IPS-NIHi7 (cell line): Measurements from ENCODE around the gene RNF222.
"Not testable (repeated sequence)": the region's sequence is repeated elsewhere in the genome, so short reads cannot be mapped to it uniquely, and the experiment has no call there.

ENCODE experiments used
- DNase-seq: peaks from one replicate; pipeline ENCODE4 v3.0.0; 2012; ENCODE audit warnings: mixed read lengths; ENCODE audit errors: extremely low spot score

The RNF222 gene

DNA sequence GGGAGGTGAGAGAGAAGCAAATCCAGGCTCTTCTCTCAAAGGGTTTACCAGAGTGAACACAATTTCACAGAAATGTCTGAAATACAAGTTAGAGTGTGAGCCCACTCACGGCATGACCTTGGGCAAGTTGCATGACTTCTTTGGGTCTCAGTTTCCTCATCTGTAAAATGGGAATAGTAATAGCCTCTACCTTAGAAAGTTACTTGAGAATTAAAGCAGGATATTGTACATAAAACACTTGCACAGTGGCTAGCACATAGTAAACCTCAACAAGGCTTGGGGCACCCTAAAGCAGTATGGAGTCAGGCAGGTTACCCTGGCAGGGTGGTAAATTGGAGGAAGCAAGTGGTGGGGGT is 13.2 kb upstream of the RNF222 start:
- DNase-seq, result no peak

DNA sequence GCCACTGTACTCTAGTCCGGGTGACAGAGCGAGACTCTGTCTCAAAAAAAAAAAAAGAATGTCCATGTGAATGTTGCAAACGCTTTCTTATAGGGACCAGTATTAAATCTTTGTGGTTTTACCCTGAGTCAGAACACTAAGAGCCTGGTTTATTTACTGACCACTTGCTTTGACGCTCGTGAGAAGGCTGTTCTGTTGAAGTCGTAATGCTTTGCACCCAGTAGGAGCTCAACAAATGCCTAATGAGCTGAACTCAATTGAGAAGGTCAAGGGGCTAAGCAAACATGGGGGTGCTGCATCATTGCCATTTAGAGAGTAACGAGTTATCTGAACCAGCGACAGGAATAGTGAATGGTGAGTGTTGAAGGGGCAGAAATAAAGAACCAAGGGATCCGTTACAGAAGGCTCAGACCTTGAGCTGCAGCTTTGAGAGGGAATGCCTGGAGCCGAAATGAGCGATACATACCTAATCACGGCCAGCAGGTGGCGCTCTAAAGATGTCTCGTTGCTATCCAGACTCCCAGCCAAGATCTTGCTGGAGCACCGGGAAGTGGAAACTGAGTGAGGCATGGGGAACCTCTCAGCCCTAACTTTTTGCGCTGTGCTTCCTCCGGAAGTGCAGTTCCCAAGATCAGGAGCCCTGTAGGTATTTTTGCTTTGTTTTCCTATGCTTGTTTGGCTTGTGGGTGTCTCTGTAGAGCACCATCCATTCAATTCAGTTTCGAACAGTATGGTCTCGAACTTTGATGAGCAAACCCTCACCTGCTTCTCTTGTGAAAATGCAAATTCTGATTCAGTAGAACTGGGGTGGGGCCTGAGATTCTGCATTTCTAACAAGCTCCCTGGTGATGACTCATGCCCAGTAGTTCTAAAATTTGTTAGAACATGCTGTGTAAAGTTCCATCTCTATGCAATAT is 12.6 kb upstream of the RNF222 start:
- DNase-seq, result peak; percentile 87

DNA sequence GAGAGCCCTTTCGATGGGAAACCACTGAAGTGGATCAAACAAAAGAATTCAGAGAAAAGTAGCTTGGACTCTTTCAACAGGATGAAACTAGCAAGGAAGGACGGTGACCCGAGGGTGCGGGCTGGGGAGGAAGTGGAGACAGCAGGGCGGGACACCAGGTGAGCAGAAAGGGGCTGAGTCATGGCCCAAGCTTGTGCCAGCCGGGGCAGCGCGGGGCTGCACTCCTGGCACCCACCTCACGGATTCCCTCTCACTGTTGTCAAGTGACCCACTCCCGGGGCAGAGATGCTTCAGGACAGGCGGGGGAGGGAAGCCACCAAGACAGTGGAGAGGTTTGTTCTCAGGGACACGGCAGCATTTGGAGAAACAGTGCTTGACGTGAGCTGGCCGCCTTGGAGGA is 10.7 kb upstream of the RNF222 start:
- DNase-seq, result peak; percentile 28

DNA sequence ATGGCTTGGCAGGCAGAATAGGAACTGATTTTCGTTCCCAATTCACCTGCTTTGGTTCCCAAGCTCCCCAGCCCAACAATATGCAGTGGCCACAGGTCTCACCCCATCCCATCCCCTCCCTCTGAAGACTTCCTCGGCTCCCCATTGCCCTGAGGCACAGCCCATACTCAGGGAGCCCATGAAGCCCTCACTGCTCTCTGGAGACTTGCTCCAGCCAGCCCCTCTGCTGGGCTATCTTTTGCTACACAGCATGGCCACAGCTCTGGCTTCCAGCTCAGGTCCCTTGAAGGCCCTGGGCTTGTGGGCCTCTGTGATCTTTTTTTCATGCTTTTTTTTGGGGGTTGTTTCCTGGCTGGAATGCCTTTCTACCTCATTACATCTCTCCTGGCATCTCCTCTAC is 8.5 kb upstream of the RNF222 start:
- DNase-seq, result no peak

DNA sequence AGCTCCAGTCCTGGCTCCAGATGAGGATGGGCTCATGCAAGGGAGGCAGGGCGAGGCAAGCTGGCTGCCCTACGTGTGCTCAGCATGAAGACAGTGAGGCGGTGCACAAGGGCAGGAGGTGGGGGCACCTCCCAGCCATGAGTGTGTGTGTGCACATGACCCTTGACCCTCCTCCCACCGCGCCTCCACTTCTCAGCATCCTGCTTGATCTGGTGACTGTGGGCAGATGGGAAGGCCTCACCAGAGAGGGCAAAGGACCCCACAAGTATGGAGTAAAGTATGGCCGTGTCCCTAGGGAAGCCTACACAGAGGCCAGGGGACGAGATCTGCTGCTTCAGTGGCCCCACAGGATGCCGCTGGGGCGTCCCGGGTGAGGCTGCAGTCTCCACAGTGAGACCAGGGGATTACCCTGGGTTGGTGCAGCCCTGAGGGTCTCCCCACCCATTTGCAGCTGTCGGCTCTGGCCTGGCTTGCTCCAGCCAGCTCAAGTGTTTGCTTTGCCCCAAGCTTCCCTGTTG is 7.9 kb upstream of the RNF222 start:
- DNase-seq, result no peak

DNA sequence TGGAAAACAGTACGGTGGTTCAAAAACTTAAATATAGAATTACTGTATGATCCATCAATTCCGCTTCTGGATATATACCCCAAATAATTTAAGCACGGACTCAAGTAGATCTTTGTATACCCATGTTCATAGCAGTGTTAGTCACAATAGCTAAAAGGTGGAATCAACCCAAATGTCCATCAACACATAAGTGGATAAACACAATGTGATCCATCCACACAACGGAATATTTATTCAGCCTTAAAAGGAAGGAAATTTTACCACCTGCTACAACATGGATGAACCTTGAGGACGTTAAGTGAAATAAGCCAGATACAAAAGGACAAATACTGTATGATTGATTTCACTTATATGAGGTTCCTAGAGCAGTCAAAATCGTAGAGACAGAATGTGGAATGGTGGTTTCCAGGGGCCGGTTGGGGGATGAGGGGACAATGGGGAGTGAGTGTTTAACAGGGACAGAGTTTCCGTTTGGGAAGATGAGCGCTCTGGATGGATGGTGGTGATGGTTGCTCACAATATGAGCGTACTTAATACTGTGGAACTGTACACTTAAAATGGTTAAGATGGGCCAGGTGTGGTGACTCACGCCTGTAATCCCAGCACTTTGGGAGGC is 5.4 kb upstream of the RNF222 start:
- no peak for DNase-seq

DNA sequence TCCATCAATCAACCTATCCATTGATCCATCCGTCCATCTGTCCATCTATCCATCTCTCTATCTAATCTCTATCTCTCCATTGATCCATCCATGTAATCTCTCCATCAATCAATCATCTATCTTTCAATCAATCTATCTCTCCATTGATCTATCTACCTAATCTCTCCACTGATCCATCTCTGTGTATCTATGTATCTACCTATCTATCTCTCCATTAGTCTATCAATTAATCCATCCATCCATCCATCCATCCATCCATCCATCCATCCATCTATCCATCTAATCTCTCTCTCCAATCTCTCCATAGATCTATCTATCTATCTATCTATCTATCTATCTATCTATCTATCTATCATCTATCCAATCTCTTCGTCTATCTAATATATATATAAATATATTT is 3.5 kb upstream of the RNF222 start:
- no peak for DNase-seq

DNA sequence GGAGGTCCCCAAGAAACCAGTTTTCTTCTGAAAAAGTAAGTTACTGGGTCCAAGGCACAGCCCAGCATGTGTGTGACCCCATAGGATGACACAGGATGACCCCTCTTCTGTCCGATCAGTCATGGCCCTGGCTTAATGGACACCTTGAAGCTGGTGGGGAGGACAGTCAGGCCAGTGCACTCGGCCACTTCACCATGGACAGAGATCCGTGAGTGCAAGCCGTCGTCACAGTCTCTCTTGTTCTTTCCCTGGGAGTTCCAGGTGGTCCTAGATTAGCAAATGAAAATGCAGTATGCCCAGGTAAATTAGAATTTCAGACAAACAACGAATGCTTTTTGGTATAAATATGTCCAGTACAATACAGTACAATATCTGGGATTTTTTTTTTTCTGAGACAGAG is 1.4 kb upstream of the RNF222 start:
- no peak for DNase-seq

DNA sequence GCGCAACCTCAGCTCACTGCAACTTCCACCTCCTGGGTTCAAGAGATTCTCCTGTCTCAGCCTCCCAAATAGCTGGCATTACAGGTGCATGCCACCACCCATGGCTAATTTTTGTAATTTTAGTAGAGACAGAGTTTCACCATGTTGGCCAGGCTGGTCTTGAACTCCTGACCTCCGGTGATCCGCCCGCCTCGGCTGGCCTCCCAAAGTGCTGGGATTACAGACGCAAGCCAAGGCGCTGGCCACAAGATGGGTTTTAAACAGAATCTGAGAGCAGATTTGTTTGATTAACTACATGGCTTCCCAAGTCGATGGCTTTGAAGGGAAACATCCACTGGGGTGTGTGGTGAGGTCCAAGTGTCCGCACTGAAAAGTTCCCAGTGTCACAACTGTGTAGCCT is 3.1 kb downstream of the RNF222 start:
- DNase-seq, result not testable (repeated sequence)

DNA sequence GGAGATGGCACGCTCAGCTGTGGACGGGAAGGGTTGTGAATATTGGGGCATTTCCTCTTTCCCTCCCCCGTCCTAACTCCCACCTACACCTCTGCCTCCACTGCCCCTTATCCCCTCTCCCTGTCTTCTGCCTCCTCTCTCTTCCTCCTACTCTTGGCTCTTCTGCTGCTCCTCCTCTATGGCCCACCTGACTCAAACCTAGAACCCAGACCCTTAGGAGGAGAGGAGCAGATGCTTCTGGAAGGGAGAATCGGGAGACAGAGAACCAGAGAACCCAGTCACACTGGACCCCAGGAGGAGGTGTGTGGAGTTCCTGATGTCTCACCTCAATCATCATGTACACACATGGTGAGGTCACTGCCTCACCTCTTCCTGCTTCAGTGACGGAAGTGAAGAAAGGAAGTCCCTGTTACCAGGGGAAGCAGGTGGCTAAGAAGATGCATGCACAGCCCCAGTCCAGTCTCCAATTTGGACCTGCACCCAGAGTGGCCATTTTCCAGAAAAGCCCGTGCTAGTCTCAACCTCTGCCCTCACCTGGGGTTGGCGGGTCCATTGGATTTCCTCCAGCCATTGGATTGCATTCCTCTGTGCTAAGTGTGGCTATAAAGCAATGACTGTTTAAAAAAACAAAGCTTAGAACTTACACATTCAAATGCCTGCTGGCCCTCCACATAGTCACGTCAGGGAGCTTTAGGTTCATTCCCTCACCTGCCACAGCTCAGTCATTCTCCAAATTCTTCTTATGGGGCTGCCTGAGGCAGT is 4.0 kb downstream of the RNF222 start:
- no peak for DNase-seq

DNA sequence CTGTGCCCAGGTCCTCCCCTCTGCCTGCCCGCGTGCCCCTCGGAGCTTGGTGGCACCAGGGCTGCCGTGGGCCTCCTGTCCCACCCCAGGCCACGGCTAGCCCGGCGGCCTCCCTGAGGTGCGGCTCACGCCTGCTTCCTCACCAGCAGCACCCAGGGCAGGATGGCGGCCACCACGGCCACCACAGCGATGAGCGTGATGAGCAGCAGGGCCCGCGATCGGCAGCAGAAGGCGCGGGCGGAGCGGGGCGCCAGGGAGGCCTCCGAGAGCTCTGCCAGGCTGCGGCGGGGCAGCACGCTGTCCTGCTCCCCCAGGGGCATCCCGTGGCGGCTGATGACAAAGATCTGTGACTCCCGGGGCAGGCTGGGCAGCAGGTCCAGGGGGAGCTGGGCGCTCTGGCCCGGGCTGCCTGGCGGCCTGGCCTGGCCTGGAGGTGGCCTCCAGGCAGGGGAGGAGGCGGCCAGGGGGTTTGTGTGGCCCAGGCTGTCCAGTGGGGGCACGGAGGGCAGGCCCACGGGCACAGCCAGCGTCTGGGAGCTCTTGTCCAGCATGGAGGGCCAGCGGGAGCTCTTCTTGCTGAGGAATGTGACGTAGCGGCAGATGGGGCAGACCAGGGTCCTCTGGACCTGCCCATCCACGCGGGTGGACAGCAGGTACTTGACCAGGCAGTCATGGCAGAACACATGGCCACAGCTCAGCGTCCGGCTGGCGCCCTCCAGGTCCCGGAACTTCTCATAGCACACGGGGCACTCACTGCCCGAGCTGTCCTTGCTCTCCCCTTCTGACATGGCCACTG is 4.8 kb downstream of the RNF222 start:
- DNase-seq, result no peak

DNA sequence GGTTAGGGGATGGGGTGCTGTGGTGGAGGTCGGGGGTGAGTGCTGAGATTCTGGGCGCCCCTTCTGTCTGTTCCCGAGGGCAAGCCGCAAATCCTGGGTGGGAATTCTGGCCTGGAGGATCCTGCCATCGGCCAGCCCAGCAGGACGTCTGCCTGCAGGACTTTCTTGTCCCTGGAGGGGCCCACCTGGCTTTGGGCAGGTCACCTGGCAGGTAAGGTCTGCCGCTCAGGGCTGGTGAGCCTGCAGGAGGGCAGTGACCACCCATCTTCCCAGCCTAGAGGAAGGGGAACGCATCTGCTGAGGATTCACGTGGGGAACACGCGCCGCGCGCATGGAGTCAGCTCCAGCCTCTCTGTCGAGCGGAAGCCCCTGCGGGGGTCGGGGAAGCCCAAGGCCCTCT is 5.4 kb downstream of the RNF222 start:
- DNase-seq, result no peak

DNA sequence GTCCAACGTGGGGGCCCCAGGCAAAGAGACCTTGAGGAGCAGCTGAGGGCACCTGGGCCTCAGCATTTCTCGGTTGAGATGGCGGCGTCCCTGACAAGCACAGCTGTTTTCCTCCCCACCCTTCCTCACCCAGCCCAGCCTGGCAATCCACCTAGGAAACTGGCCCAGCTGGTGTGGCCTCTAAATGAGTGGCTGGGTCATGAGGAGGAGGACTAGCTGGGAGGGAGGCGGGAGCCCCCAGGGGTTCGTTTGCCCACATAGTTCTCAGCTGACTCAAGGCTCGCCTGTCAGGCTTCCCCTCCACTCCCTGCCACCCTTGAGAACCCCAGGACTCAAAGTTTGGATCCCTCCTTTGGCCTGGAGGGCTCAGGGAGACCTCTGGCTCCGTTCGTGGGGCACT is 5.9 kb downstream of the RNF222 start:
- no peak for DNase-seq

DNA sequence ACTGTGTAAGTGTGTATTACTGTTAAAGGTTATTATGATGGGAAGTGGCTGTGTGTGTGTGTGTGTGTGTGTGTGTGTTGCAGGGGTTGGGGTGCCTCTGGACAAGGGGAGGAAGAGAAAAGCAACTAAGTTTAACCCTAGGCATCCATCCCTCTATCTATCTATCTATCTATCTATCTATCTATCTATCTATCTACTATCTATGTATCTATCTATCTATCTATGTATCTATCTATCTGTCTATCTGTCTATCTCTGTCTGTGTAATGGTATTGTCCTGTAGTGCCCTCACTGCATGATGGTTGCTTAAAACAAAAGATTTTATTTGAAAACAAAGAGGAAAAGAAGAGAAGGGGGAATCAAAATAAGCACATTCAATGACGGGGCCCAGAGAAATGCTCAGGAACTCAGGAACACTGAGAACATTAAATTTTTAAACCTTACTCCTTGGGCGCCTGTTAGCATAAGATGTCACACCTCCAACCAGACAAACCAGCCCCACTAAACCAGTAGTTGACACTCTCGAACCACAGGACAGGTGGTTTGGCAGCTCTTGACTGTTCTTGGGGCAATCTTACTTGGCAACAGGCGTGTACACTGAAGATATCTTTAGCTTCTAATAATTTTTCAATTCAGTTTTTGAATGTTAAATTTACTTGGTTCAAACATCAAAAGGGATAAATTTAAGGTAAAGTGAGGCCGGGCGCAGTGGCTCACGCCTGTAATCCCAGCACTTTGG is 9.5 kb downstream of the RNF222 start:
- no peak for DNase-seq

DNA sequence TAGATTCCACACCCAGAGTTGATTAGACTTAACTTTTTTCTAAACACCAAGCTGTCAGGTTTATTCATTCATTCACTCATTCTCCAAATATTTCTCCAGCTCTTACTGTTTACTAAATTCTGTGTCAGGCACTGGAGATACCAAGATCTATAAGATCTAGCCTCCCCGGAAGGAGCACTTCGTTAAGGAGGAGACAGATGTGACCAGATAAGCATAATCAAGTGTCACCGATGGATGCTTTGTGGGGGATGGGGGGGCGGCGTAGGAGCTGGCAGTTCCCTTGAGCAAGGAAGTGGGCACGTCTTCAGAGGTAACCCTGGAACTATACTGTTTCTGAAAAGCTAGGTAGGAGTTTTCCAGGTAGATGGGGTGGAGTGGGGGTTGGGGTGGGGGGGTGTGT is 10.8 kb downstream of the RNF222 start:
- no peak for DNase-seq

DNA sequence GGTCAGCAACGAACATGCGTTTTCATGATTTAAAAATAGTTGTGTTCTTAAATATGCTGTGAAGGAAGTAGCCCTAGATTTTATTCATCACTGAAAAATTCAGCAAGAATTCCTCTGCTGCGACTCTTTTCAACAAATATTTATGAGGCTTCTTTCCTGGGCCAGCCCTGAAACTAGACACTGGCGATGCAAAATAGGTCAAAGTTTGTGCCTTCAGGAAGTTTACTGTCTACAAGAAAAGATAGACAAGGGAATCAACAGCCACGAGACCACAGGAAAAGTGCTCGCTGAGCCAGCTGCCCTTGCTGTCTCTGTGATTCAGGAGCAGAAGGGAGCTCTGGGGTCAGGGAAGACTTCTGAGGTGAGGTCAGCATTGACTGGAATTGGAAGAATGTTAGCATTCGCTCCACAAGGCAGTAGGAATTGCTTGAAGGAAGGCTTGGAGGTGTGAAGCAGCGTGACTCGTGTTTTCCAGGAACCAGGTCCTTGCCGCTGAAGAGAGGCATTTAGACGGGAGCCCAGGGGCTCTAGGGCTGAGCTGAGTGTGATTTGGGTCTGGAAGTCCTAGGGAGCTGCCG is 12.7 kb downstream of the RNF222 start:
- DNase-seq, result peak; percentile 61

DNA sequence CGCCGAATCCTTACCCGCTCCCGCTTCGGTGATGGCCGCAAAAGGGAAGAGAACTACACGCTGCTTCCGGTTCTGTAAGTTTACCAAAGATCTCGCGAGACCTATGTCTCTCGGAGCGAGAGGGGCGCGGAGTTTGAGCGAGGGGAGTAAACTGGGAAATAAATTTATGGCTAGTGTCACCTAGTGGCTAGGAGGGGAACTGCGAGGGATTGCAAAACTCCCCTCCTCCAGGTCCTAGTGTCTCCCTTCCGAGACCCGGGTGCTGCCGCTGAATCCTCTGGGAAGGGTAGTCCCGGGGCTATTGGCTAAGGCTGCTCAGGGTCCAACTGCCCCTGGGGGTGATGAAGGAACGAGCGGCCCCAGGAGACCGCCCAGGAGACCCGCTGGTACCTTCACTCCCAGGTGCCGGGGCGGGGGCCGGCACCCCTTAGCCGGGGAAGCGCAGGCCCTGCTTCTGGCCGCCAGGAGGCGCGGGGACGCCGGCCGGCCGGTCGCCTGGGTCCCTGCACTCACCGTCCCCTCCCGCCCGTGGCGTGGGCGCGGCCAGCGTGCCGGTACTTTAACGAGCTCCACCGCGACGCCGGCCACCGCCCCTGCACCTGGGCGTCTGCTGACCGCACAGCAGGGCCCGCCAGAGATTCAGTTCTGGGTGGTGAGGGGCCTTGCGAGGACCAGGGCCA is 14.3 kb downstream of the RNF222 start, which contains the start of gene RPL26:
RPL26 (minus strand) TSS at position 51 of the 680 bp plus-strand sequence. CDS start 883 bp downstream, outside the sequence.
- DNase-seq, result peak; percentile 94

DNA sequence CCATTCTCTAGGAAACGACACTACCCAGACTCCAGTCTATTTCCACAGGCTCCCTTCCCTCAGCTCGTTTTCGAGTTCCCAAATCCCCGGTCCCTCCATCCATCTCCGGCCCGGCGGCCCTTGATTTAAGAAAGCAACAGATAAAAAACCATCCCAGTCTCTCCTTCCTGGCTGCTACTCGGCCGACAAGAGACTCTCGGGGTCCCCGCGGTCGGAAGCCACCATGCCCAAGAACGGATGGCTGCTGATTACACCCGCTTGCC is 14.8 kb downstream of the RNF222 start:
- DNase-seq, result no peak

DNA sequence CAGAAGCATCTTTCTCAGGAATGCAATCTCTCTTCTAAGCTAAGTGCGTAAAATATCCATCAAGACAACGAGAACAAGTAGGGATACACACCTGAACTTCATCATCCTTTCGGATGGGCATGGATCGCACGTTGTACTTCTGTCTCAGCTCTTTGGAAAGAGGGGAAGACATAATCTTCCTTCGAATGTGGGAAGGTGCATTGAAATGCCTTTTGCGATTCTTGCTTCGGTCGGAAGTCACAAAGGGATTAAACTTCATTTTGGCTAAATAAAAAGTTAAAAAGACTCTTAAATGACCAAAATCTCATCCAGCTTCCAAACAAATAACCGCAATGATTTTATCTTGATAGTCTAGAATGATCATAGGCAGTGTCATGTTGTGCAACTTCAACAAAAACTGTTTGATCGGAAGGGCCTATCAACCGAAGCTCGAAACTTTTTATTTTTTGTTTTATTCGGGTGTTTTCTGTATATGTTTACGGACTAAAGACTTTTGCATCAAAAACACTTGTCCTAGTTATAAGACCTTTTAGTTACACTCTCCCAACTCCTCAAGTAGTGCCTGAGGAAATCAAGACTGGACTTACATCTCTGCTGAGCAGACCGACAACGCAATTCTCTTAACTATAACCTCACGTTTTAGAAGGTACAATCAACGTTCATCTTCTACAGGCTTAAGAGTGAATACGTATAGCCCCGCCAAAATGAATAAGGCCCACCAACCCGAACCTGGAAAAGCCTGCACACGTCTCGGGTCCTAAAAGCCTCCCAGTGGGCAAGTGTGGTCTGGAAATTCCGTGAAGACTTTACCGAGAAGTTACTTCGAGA is 15.4 kb downstream of the RNF222 start:
- DNase-seq, result no peak
